Inflammatory macrophage treated with lipopolysaccharide for 4 hours (primary cell): Measurements from ENCODE around the gene PDK2.

Experiments used
- DNase-seq: peaks from one replicate; pipeline ENCODE4 v3.0.0-alpha.2; 2020

PDK2 gene

GRCh38 chr17:50139950-50140885 is 45.1 kb downstream of the PDK2 start:
- peak; percentile 74 for DNase-seq

GRCh38 chr17:50141026-50141744 is 46.0 kb downstream of the PDK2 start:
- DNase-seq = no peak

GRCh38 chr17:50141745-50142110 is 46.6 kb downstream of the PDK2 start:
- no peak for DNase-seq

GRCh38 chr17:50143461-50144176 is 48.5 kb downstream of the PDK2 start:
- DNase-seq = no peak

- no peak for DNase-seq
These were observed 49.2 kb downstream of the PDK2 start for GRCh38 chr17:50144355-50144754.

DNA sequence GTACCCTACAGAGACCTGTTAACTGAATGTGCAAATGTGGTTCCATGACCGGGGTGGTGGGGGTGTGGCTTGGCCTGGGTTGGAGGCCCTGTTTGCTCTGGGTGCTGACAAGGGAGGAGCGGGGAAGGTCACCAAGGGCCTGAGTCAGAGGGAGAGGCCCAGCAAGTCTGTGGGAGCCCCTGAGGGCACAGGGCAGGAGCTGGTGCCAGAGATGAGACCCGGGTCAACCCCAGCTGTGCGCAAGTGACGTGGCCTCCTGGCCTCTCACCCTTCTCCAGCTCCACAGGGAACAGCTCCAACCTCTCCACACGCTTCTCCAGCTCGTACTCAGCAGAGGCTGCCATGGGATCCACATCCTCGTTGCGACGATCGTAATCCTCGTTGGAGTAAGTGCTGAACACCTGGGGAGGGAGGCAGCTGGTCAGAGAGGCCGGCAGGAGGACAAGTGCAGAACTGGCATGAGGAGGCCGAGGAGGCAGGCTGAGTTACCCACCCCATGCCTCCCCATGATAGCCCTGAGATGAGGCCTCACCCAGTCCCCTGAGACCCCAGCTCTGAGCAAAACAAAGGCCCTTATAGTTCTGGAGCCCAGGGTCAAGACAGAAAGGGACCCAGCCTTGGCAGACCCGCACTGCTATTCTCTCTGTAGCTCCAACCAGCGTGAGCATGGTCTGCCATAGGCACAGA is 49.8 kb downstream of the PDK2 start:
- DNase-seq = no peak

- DNase-seq = no peak
These were observed 50.5 kb downstream of the PDK2 start for GRCh38 chr17:50145532-50146229.

DNA sequence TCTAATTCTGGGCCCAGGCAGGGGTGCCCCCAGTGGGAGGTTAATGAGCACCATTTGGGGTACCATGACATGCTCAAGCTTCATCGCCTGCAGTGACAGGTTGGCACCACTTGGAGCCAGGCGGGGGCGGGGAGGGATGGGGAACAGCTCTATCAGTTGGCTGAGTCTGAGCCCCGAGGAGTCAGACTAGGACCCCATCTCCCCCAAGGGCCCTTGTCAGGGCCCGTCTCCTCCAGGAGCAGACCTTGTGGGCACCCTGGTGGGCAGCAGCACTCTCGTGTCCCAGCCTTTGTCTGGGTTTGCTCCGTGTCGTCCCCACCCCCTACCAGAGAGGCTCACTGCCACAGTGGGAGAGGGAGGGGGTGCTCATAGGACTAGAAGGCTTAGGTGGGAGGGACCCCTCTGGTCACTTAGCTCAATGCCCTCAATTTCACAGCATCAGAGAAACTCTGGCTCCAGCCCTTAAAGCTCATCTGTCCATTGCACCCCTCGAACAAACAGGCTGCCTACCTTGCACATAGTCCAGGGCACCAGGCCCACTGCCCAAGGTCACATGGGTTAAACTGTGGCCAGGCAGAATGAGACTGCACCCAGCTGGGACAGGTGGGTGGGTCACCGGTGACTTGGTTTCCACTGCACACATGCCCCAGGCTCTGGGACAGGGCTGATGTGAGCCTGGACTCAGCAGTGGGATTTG is 51.2 kb downstream of the PDK2 start:
- no peak for DNase-seq

- peak; percentile 14 for DNase-seq
These were observed 51.9 kb downstream of the PDK2 start for GRCh38 chr17:50146927-50147665.

- DNase-seq = no peak
These were observed 52.7 kb downstream of the PDK2 start for GRCh38 chr17:50147841-50148225.

GRCh38 chr17:50148226-50149090 is 53.3 kb downstream of the PDK2 start:
- DNase-seq = peak; percentile 89

GRCh38 chr17:50149091-50149416 is 53.9 kb downstream of the PDK2 start:
- no peak for DNase-seq

DNA sequence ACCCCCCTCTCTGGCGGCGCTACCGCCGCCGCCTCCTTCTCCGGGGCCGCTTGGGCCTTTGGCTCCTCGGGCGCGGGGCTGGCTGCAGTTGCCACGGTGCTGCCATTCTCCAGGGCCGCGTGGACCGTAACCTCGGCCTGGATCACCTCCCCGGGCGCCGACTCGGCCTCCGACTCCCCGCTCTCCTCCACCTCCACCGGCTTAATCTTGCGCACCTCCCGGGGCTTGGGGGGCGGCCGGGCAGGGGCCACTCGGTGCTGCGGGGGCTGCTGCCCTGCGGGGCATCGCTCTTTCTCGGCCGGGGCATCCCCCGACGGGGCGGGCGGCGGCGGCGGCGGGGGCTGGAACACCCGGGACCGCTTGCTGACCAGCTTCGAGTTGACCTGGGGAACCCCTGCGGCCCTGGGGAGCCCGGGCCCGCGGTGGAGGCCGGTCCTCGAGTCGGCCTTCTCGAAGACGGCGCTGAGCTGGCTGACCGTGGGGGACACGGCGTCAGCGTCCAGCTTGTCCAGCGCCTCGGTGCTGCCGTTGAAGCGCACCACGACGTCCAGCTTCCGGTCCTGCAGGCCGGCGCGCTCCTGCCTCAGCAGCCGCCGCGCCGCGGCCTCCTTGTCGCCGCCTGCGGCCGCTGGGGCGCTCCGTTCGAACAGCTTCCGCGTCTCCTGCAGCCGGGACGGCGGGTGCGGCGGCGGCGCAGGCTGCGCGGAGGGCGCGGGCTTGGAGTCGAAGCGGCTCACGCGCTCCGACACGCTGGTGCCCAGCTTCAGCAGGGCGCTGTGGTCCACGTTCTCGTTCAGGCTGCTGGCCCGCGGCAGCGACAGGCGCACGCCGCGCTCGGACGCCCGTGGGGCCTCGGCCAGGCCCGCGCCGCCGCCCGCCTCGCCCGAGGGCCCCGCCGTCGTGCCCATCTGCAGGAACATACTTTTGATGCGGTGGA is 54.5 kb downstream of the PDK2 start:
- DNase-seq = peak; percentile 80

DNA sequence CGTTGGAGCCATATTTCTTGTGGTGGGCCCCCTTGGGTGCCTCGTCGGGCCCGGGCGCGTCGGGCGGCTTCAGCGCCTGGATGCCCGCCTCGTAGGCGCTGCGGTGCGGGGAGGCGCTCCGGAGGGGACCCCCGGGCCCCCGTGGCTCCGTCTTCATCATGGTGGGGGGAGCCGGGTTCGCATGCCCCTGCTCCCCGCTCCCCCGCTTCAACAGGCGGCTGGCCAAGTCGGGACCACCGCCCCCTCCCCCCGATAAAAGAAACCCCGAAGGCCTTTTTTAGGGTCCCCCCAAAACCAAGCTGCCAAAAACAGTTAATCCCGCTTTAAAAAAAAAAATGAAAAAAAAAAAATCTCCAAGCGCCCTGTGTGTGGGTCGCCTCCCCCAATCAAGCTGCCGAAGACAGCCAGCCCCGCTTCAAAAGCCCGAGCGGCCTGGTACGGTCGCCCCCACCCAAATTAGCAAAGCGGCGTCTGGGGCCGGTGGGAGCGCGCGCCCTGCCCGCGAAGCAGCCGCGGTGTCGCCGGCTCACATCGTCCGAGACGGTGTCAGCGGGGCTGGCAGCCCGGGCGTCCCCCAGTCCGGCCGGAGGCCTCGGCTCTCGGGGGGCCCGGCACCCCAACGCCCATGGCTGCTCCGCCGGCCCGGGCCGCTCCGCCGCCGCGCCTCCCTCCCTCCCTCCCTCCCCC is 55.3 kb downstream of the PDK2 start, which contains the start of gene PPP1R9B:
PPP1R9B (minus strand) TSS at position 324 of the 687 bp plus-strand sequence; CDS start at position 160, 164 bp downstream.
- no peak for DNase-seq

DNA sequence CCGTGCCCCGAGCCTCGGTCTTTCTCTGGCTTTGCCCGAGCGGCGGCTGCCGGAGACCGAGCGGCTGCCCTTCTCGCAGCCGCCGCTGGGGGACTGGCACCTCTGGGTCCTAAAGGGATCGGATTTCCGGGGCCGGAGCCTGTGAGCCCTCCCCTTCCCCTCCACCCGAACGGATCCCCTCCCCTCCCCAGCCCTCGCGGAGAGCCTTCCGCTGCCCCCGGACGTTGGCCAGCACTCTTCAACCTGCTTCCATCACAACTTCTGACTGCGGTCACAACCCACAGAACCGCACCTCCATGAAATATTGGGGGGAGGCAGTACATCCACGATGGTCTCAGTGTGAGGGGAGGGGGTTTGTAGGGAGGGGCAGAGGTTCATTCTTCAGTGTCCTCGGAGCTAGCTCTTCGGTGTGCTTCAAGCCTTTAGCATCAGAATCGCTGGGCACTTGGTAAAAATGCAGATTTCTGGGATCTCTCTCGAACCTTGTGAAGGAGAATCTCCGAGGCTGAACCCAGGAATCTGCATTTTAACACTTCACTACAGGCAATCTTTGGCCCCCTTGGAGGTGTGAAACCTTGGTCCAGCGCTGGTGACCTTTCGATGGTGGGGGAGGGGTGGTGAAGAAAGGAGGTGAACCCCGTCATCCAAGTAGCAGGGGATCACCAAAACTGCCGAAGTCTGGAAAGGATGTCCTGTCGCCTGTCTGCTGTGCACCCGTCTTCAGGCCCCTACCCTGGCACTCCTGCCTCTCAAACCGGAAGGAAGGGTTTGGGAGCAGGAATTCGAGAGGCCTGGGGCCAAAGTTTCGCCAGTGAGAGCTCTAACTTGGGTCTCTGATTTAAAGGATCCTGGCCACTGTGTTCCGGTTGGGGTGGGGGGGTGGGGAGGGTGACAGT is 56.1 kb downstream of the PDK2 start:
- DNase-seq = peak; percentile 88

GRCh38 chr17:50151937-50152547 is 56.9 kb downstream of the PDK2 start:
- DNase-seq = peak; percentile 70
